Neutrophil (primary cell): ENCODE measurements around the gene SETD7.

Experiments
- H3K27ac ChIP-seq: fragments of 200-600 bp; sonication (generic); 2 replicates; pipeline ENCODE4 v1.5.1; 2016; ENCODE audit warnings: mild to moderate bottlenecking, moderate library complexity
- H3K27me3 ChIP-seq: fragments of 200-600 bp; sonication (generic); 2 replicates; pipeline ENCODE4 v1.6.0; 2016; ENCODE audit warnings: mild to moderate bottlenecking
- H3K36me3 ChIP-seq: fragments of 200-600 bp; sonication (generic); 2 replicates; pipeline ENCODE4 v1.5.1; 2017
- H3K4me1 ChIP-seq, 2 experiments: fragments of 200-600 bp in 1 of 2; sonication (generic) in 1 of 2; 1 replicate in 1 of 2; 2 replicates in 1 of 2; pipeline versions ENCODE4 v1.5.1 to v1.6.1; 2013 to 2016; ENCODE audit warnings: low read depth in 1 of 2, low read length in 1 of 2, mild to moderate bottlenecking in 1 of 2, moderate library complexity in 1 of 2; ENCODE audit not compliant: control insufficient read depth in 1 of 2, insufficient read depth in 1 of 2
- H3K4me3 ChIP-seq, 2 experiments: fragments of 200-600 bp in 1 of 2; sonication (generic) in 1 of 2; 1 replicate in 1 of 2; 2 replicates in 1 of 2; pipeline ENCODE4 v1.5.1; 2013 to 2016; ENCODE audit warnings: low read depth in 1 of 2, low read length in 1 of 2, mild to moderate bottlenecking in 1 of 2, moderate library complexity in 1 of 2
- H3K9me3 ChIP-seq: fragments of 200-600 bp; sonication (generic); 2 replicates; pipeline ENCODE4 v1.5.1; 2016
- TF ChIP-seq, protein P1 (sequence below): fragments of 200-600 bp; sonication (generic); IDR thresholded peaks from 2 replicates; pipeline ENCODE4 v1.5.1; 2016; ENCODE audit warnings: antibody characterized with exemption

The SETD7 gene

DNA sequence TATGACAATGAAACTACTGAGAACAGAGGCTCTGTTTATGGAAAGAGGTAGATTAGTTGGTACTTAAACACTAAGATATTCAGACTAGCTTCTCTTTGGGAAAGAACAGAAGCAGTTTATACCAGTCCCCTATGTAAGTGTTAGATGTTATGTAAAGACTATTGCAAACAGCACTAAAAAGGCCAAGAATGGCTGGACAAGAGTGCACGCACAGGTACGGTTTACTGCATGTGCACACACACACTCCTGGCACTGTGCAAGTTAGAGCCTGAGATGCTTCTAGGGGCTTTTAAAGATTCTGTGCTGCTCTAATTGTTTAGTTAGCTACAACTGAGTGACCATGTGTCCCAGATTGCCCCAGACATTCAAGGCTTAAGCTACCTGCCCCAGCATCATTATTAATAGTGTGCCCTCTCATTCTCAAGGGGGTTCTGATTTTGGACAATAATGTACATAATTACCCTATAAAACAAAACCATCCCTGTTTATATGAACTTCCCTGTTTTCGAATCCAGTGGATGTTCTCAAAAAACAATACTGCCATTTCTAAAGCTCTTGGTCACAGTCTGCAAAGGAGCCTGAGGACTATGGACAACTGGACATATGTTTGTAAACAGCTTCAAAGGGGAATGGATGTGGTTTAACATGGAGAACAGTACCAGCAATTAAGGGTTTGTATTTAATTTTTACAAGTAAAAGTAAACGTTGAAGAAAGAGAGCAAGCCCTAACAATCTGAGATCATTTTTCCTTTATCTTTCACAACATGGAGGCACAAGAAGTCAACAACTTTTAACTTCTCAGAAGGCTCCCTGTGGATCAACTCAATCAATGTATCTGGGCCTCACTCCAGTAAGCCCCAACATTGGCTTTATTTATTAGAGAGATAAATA lies 2.0 kb downstream of the SETD7 start:
- H3K4me3 ChIP-seq = no peak overlapping the region
- TF ChIP-seq, protein P1, sequence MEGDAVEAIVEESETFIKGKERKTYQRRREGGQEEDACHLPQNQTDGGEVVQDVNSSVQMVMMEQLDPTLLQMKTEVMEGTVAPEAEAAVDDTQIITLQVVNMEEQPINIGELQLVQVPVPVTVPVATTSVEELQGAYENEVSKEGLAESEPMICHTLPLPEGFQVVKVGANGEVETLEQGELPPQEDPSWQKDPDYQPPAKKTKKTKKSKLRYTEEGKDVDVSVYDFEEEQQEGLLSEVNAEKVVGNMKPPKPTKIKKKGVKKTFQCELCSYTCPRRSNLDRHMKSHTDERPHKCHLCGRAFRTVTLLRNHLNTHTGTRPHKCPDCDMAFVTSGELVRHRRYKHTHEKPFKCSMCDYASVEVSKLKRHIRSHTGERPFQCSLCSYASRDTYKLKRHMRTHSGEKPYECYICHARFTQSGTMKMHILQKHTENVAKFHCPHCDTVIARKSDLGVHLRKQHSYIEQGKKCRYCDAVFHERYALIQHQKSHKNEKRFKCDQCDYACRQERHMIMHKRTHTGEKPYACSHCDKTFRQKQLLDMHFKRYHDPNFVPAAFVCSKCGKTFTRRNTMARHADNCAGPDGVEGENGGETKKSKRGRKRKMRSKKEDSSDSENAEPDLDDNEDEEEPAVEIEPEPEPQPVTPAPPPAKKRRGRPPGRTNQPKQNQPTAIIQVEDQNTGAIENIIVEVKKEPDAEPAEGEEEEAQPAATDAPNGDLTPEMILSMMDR = no peak
- H3K27ac ChIP-seq = no peak overlapping the region
- peaks cover 15 to 26% of the 10 kb centered on the region in 2 experiments for H3K4me1 ChIP-seq
- no peaks in the 10 kb centered on the region for H3K9me3 ChIP-seq
- H3K36me3 ChIP-seq = no peaks in the 10 kb centered on the region
- H3K27me3 ChIP-seq = peaks cover 70% of the 10 kb centered on the region

DNA sequence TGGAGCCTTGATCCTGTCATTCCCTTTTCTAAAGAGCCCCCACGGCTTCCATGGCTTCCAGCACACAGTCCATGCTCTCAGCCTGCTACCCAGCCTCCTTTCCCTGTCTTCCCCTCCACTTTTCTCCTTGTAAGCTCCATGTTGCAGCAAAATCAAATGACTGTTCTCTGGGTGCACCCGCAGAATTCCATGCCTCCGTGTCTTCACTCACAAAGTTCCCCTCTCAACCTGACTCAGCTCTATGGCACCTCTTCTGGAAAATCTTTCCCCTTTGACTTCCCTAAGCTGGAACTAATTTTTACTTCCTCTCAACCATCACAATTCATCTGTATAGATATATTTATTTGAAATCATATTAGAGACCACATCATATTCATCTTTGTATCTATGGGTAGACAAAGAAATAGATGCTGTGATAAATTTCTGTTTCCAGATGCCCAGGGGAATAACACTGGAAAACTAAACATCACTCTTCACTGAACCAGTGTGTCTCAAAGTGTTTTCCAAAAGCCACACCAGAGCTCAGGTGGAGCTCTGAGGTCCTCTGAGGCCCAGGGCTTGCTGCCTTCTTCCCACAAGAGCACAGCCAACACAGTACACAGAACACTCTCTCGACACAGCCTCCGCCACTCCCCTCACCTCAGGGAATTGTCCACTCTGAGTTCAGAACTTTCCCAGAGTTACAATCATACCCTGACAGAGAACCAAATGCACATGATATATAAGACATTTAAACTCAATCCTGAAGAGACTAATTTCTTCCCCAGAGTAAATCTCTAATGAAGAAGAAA lies 3.3 kb downstream of the SETD7 start:
- TF ChIP-seq, protein P1 = no peak
- peaks cover 58% of the 10 kb centered on the region for H3K27me3 ChIP-seq
- H3K9me3 ChIP-seq = no peaks in the 10 kb centered on the region
- H3K27ac ChIP-seq = no peak overlapping the region
- H3K36me3 ChIP-seq = no peaks in the 10 kb centered on the region
- H3K4me3 ChIP-seq = no peak overlapping the region
- H3K4me1 ChIP-seq = peaks cover 15 to 26% of the 10 kb centered on the region in 2 experiments

DNA sequence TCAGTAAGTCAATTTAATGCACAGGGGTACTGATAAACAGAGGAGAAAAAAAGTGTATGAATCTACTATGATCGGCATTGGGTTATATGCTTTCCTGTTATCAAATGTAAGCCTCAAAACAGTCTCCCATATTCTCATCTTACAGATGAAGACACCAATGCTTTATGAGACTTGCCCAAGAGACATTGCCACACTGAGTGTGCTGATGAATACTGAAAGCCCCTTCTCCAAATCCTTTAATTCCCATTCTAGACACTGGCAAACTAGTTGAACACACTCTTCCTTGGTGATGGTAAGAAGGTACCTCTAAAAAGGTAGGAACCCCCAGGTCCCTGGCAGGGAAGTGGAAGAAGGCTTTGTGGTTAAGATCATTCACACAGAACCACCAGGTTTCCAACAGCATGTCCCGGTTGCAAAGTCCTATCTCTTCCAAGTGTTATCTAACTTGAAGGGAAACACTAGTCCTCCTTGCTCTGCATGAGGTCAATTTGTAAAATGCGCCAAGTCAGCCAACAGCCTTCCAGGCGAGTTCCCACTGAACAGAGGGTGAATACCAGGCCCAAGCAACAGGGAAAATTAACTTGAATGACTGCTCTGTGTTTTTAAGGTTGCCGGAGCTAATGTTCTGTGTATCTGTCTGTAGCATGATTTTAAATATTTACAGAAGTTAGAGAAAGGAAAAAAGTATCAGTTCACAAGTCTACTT lies 5.1 kb downstream of the SETD7 start:
- Histone ChIP-seq H3K27ac (no peak overlapping the region), H3K4me1 (peaks cover 6 to 12% of the 10 kb centered on the region in 2 experiments), H3K36me3 (no peaks in the 10 kb centered on the region), H3K27me3 (peaks cover 39% of the 10 kb centered on the region), H3K4me3 (no peak overlapping the region), H3K9me3 (no peaks in the 10 kb centered on the region)
- TF ChIP-seq, protein P1 = no peak

DNA sequence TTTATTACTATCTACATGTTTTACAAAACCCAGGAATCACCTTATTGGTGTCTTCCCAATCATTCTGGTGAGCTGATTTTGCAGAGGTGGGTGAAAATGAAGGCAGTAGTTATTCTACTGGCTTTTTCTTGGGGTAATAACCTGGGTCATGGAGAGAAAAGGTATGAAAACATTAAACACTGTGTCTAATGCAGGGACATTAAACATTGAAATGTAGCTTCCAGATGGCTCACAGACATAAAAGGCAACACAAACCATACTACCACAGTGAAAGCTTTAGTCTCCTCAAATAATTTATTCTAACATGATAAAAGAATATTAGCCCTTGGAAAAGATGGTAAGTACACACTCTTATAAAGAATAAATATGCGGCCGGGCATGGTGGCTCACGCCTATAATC lies 8.0 kb downstream of the SETD7 start:
- no peaks in the 10 kb centered on the region for H3K4me1 ChIP-seq
- no peak overlapping the region for H3K4me3 ChIP-seq
- H3K36me3 ChIP-seq = no peaks in the 10 kb centered on the region
- TF ChIP-seq, protein P1 = no peak
- no peak overlapping the region for H3K27ac ChIP-seq
- peaks cover 10% of the 10 kb centered on the region for H3K27me3 ChIP-seq
- no peaks in the 10 kb centered on the region for H3K9me3 ChIP-seq

DNA sequence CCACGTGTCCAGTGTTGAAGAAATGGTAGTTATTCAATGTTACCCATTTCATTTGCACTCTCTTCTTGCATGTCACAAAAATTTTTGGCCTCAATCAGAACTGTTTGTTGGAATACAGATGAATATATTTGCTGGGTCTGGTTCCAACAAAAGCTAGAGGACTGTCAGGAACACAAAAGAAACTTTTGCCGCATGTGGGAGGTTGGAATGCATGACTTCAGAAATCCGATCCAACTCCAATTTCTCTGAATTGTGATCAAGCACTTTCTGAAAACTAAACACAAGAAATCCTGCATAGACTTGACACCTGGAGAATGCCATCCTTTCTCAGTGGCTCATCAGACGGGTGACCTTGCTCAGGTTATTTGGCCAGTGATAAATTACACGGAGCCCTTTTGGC lies 15.4 kb downstream of the SETD7 start:
- TF ChIP-seq, protein P1 = no peak
- Histone ChIP-seq H3K4me1 (no peaks in the 10 kb centered on the region), H3K27ac (no peak overlapping the region), H3K4me3 (no peak overlapping the region), H3K36me3 (no peaks in the 10 kb centered on the region), H3K9me3 (no peaks in the 10 kb centered on the region), H3K27me3 (no peaks in the 10 kb centered on the region)
